Trophoblast cell (in vitro differentiated cells and primary cell): Measurements from ENCODE around the gene UPK3B.
"Not testable (repeated sequence)": the region's sequence is repeated elsewhere in the genome, so short reads cannot be mapped to it uniquely, and the experiment has no call there.

Experiments used
- DNase-seq, 2 donors: peaks; one replicate each; pipeline ENCODE4 v3.0.0-alpha.2; 2016
- H2AFZ ChIP-seq: 2 replicates; pipeline ENCODE4 v1.6.1; 2013; ENCODE audit warnings: low read length, moderate library complexity, mild to moderate bottlenecking; ENCODE audit not compliant: insufficient read depth, poor library complexity
- H2AK5ac ChIP-seq: 2 replicates; pipeline ENCODE4 v1.6.1; 2013; ENCODE audit warnings: mild to moderate bottlenecking, low read length
- H2BK120ac ChIP-seq: 2 replicates; pipeline ENCODE4 v1.6.1; 2013; ENCODE audit warnings: low read length, mild to moderate bottlenecking, moderate library complexity; ENCODE audit not compliant: insufficient read depth, poor library complexity
- H2BK12ac ChIP-seq: 2 replicates; pipeline ENCODE4 v1.6.1; 2013; ENCODE audit warnings: mild to moderate bottlenecking, low read length, moderate library complexity
- H2BK5ac ChIP-seq: 2 replicates; pipeline ENCODE4 v1.6.1; 2013; ENCODE audit warnings: low read length, low read depth, moderate library complexity, mild to moderate bottlenecking; ENCODE audit not compliant: poor library complexity
- H3K14ac ChIP-seq: 2 replicates; pipeline ENCODE4 v1.6.1; 2013; ENCODE audit warnings: mild to moderate bottlenecking, low read length
- H3K18ac ChIP-seq: 2 replicates; pipeline ENCODE4 v1.6.1; 2013; ENCODE audit warnings: mild to moderate bottlenecking, low read length
- H3K23ac ChIP-seq: 2 replicates; pipeline ENCODE4 v1.6.1; 2013; ENCODE audit warnings: low read length
- H3K27ac ChIP-seq: 2 replicates; pipeline ENCODE4 v1.5.1; 2013; ENCODE audit warnings: low read depth, mild to moderate bottlenecking, inconsistent platforms, low read length, moderate library complexity
- H3K27me3 ChIP-seq: 2 replicates; pipeline ENCODE4 v1.6.1; 2013; ENCODE audit warnings: inconsistent platforms, mild to moderate bottlenecking, low read length, moderate library complexity; ENCODE audit not compliant: insufficient read depth
- H3K36me3 ChIP-seq, 2 experiments: 1 replicate in 1 of 2; 2 replicates in 1 of 2; pipeline ENCODE4 v1.6.1; 2013; ENCODE audit warnings: low read length in 2 of 2, mild to moderate bottlenecking in 2 of 2, moderate library complexity in 1 of 2; ENCODE audit not compliant: insufficient read depth in 2 of 2, control insufficient read depth in 1 of 2
- H3K4ac ChIP-seq: 2 replicates; pipeline ENCODE4 v1.6.1; 2013; ENCODE audit warnings: low read depth, mild to moderate bottlenecking, low read length, moderate library complexity
- H3K4me1 ChIP-seq, 2 experiments: 1 replicate in 1 of 2; 2 replicates in 1 of 2; pipeline ENCODE4 v1.6.1; 2013; ENCODE audit warnings: low read length in 2 of 2, mild to moderate bottlenecking in 2 of 2, moderate library complexity in 1 of 2; ENCODE audit not compliant: insufficient read depth in 2 of 2, control insufficient read depth in 1 of 2
- H3K4me2 ChIP-seq: 2 replicates; pipeline ENCODE4 v1.6.1; 2013; ENCODE audit warnings: inconsistent platforms, mild to moderate bottlenecking, low read length, moderate library complexity
- H3K4me3 ChIP-seq: 2 replicates; pipeline ENCODE4 v1.5.1; 2013; ENCODE audit warnings: mild to moderate bottlenecking, low read depth, low read length, inconsistent platforms
- H3K79me1 ChIP-seq: one replicate; pipeline ENCODE4 v1.6.1; 2013; ENCODE audit warnings: low read length
- H3K79me2 ChIP-seq: 2 replicates; pipeline ENCODE4 v1.6.1; 2013; ENCODE audit warnings: low read length, mild to moderate bottlenecking; ENCODE audit not compliant: control insufficient read depth, insufficient read depth, poor library complexity
- H3K9ac ChIP-seq: 2 replicates; pipeline ENCODE4 v1.6.1; 2013; ENCODE audit warnings: mild to moderate bottlenecking, low read length
- H3K9me3 ChIP-seq: 2 replicates; pipeline ENCODE4 v1.6.1; 2013; ENCODE audit warnings: low read depth, mild to moderate bottlenecking, control low read depth, inconsistent platforms, low read length; ENCODE audit not compliant: insufficient read depth
- H4K12ac ChIP-seq: 2 replicates; pipeline ENCODE4 v1.6.1; 2013; ENCODE audit warnings: low read depth, mild to moderate bottlenecking, low read length, moderate library complexity
- H4K8ac ChIP-seq: 2 replicates; pipeline ENCODE4 v1.6.1; 2013; ENCODE audit warnings: low read depth, mild to moderate bottlenecking, low read length, moderate library complexity
- H4K91ac ChIP-seq: one replicate; pipeline ENCODE4 v1.6.1; 2013; ENCODE audit warnings: low read depth, mild to moderate bottlenecking, low read length, moderate library complexity
- WGBS: extraction: QIAGEN DNeasy Blood & Tissue Kit; methylation state at CpG from one replicate; pipeline ENCODE4 v1.1.7; 2013; ENCODE audit warnings: missing lambda C conversion rate; ENCODE audit not compliant: insufficient read length, insufficient coverage; ENCODE audit errors: extremely low coverage; 5-methylcytosine and 5-hydroxymethylcytosine counted together

Gene UPK3B

GRCh38 chr7:76485822-76486610, 24.3 kb upstream of the UPK3B start:
- H4K8ac ChIP-seq, H3K9me3 ChIP-seq, H4K91ac ChIP-seq, H2BK5ac ChIP-seq, H3K27me3 ChIP-seq, H3K27ac ChIP-seq, H3K79me2 ChIP-seq, H3K4me1 ChIP-seq, H3K4me3 ChIP-seq, H2BK120ac ChIP-seq, H3K79me1 ChIP-seq, H3K9ac ChIP-seq, H4K12ac ChIP-seq, H3K14ac ChIP-seq, H3K4ac ChIP-seq, DNase-seq, H3K4me2 ChIP-seq, H3K23ac ChIP-seq, H3K18ac ChIP-seq, H2BK12ac ChIP-seq, H2AFZ ChIP-seq, H2AK5ac ChIP-seq: not testable (repeated sequence)
- no CpG with 5 or more reads among the region's 20 CpGs for WGBS
- peaks cover 10 to 13% of the 10 kb centered on the region in 2 experiments for H3K36me3 ChIP-seq

- not testable (repeated sequence) for H2BK12ac ChIP-seq, H3K18ac ChIP-seq, H3K4ac ChIP-seq, H3K27me3 ChIP-seq, H3K9ac ChIP-seq, H3K27ac ChIP-seq, H3K79me2 ChIP-seq, H3K9me3 ChIP-seq, H2BK5ac ChIP-seq, H2AK5ac ChIP-seq, H3K23ac ChIP-seq, H3K4me2 ChIP-seq, H2BK120ac ChIP-seq, DNase-seq, H3K14ac ChIP-seq, H3K4me3 ChIP-seq, H2AFZ ChIP-seq, H4K8ac ChIP-seq, H3K4me1 ChIP-seq, H4K12ac ChIP-seq, H4K91ac ChIP-seq, H3K79me1 ChIP-seq
- peaks cover 10 to 13% of the 10 kb centered on the region in 2 experiments for H3K36me3 ChIP-seq
- no CpG with 5 or more reads among the region's 5 CpGs for WGBS
Measured at GRCh38 chr7:76486618-76487017, 23.7 kb upstream of the UPK3B start.

GRCh38 chr7:76487969-76488368, 22.4 kb upstream of the UPK3B start:
- no CpG with 5 or more reads among the region's 13 CpGs for WGBS
- not testable (repeated sequence) for H3K4ac ChIP-seq, H2AK5ac ChIP-seq, H3K36me3 ChIP-seq, H4K8ac ChIP-seq, H4K91ac ChIP-seq, H2AFZ ChIP-seq, H3K23ac ChIP-seq, H3K27ac ChIP-seq, H3K27me3 ChIP-seq, H3K79me2 ChIP-seq, DNase-seq, H3K4me2 ChIP-seq, H3K79me1 ChIP-seq, H3K18ac ChIP-seq, H2BK120ac ChIP-seq, H3K14ac ChIP-seq, H3K4me3 ChIP-seq, H4K12ac ChIP-seq, H2BK12ac ChIP-seq, H3K4me1 ChIP-seq, H2BK5ac ChIP-seq, H3K9ac ChIP-seq, H3K9me3 ChIP-seq

GRCh38 chr7:76492139-76492538, 18.2 kb upstream of the UPK3B start:
- H2BK12ac ChIP-seq, H3K4me2 ChIP-seq, H3K9me3 ChIP-seq, H3K79me1 ChIP-seq, H4K91ac ChIP-seq, H2AFZ ChIP-seq, H3K27me3 ChIP-seq, H3K18ac ChIP-seq, H3K9ac ChIP-seq, H2BK120ac ChIP-seq, H3K4me1 ChIP-seq, H3K14ac ChIP-seq, H4K8ac ChIP-seq, H2BK5ac ChIP-seq, H3K4ac ChIP-seq, H3K27ac ChIP-seq, H3K23ac ChIP-seq, H3K36me3 ChIP-seq, H4K12ac ChIP-seq, H2AK5ac ChIP-seq, H3K79me2 ChIP-seq, DNase-seq, H3K4me3 ChIP-seq: not testable (repeated sequence)
- no CpG with 5 or more reads among the region's 10 CpGs for WGBS
